Measurements from ENCODE around the gene SEMA5B. TPM values are rescaled to one million over a fixed set of nuclear protein-coding genes. Genes with fewer than 3 reads are reported as not detected.

SEMA5B gene
- total RNA-seq, 1 experiment from 2014 or later: 9.4 TPM

DNA sequence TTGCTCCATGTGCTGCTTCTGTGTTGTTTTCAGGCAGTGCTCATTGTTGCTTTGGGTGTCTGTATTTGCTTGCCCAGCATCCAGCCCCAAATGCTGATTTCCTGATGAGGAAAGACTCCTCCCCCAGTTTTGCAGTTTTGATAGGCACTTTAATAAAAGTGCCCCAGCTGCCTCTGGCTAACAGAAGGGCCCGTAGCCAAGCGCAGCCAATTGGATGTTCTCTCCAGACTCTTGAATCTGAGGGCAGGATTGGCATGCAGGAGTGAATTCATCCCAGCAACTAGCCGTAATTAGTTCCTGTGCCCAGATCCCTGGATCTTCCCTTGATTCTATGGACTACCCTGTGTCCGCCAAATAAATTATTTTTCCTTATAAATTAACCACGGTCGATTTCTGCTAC is 14.8 kb upstream of the SEMA5B start:
- Mint-ChIP-seq H3K27ac (no peak overlapping the region), H3K36me3 (ENCODE audit: insufficient read depth in 1 of 3, low read depth in 3 of 3) (no peaks in the 10 kb centered on the region), H3K27me3 (ENCODE audit: low read depth) (peaks cover 19% of the 10 kb centered on the region), H3K4me3 (no peak overlapping the region), H3K4me1 (peaks cover 13 to 15% of the 10 kb centered on the region in 2 experiments), H3K9me3 (no peaks in the 10 kb centered on the region)
- Histone ChIP-seq H3K79me2 (ENCODE audit: insufficient read depth, low read length) (no peaks in the 10 kb centered on the region), H3K23ac (ENCODE audit: insufficient read length, low read depth, low read length) (no peak overlapping the region), H3K23me2 (ENCODE audit: insufficient read length, low read depth, low read length, poor library complexity, severe bottlenecking) (no peaks in the 10 kb centered on the region), H2BK5ac (ENCODE audit: insufficient read length, low read length) (no peak overlapping the region), H3K27me3 (ENCODE audit: insufficient read depth, low read length) (no peaks in the 10 kb centered on the region), H3K9me3 (ENCODE audit: control insufficient read depth, low read depth, low read length) (no peaks in the 10 kb centered on the region), H2BK120ac (ENCODE audit: low read depth, low read length, poor library complexity, severe bottlenecking) (no peak overlapping the region), H3K79me1 (ENCODE audit: insufficient read depth, low read depth, low read length, poor library complexity, severe bottlenecking) (no peaks in the 10 kb centered on the region), H2BK12ac (ENCODE audit: insufficient read length, low read depth, low read length) (no peak overlapping the region), H3K14ac (ENCODE audit: insufficient read depth, low read length) (no peak overlapping the region), H2AK5ac (ENCODE audit: insufficient read length, low read length) (no peak overlapping the region), H3K18ac (ENCODE audit: insufficient read length, low read depth, low read length) (no peak overlapping the region), H3K4ac (ENCODE audit: low read depth, low read length) (no peak overlapping the region), H3K56ac (ENCODE audit: insufficient read length, low read depth, low read length) (no peak overlapping the region), H2AFZ (ENCODE audit: low read length) (no peak overlapping the region), H3K4me1 (ENCODE audit: insufficient read depth, low read length) (no peaks in the 10 kb centered on the region), H4K5ac (ENCODE audit: insufficient read length, low read depth, low read length) (no peak overlapping the region), H2BK20ac (ENCODE audit: low read depth, low read length, poor library complexity, severe bottlenecking) (no peak overlapping the region), H3K9ac (ENCODE audit: extremely low read depth, insufficient read length, low read length) (no peak overlapping the region), H3T11ph (ENCODE audit: low read length) (no peak overlapping the region), H4K8ac (replicated peaks; ENCODE audit: insufficient read length, low read depth, low read length) (no peak overlapping the region), H4K20me1 (ENCODE audit: control insufficient read depth, insufficient read depth, insufficient read length) (no peaks in the 10 kb centered on the region), H3K4me2 (ENCODE audit: insufficient read depth, insufficient read length, low read length) (no peak overlapping the region), H4K91ac (ENCODE audit: insufficient read length, low read depth, low read length) (no peak overlapping the region), H2BK15ac (ENCODE audit: low read depth, low read length) (no peak overlapping the region), H3K27ac (ENCODE audit: insufficient read length, low read depth, low read length) (no peak overlapping the region)
- WGBS (ENCODE audit: extremely low coverage, insufficient read length, low lambda C conversion rate): no CpG with 5 or more reads among the region's 6 CpGs
- no peak for DNase-seq
- no peak for TF ChIP-seq CTCF (conservative IDR thresholded peaks at IDR 0.05)

Measured in H9 (cell line).